ACHN (cell line): Measurements from ENCODE around the gene ADORA2A.

Source experiments
- DNase-seq: peaks from one replicate; pipeline ENCODE4 v3.0.0-alpha.2; 2015
- in situ Hi-C: cut with HindIII; loops from 2 replicates; pipeline ENCODE4 v1.10.0; 2017; ENCODE audit warnings: low sequenced_read_pairs, low pct_ligation_motif_present, low pct_unique_long_range_greater_than_20kb

Gene ADORA2A

GRCh38 chr22:24414984-24415945, 12.1 kb upstream of the ADORA2A start:
- in situ Hi-C loops = loop anchor here (25.0 kb wide), 1 partner anchor 97 kb away; no protein-coding TSS in a partner anchor
- no peak for DNase-seq

DNA sequence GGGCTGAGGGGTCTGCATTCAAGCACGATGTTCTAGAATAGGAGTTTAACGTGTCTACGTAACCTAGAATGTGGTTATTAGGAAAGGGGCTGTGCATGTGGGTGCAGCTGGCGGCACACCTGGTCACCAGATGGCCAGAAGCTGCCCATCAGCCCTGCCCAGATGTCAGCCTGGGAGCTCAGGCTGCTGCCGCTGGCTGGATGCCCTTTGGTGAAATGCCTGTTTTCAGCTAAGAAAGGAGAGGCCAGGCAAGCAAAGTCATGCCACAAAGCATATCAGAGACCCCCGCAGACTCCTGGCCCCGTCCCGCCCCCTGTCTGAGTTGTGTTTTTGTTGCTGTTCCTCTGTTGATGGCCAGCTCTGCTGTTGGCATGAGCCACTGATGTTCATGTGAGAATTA, 11.3 kb upstream of the ADORA2A start:
- DNase-seq = no peak
- in situ Hi-C loops = loop anchor here (25.0 kb wide), 1 partner anchor 96 kb away; no protein-coding TSS in a partner anchor

GRCh38 chr22:24416611-24417010, 10.8 kb upstream of the ADORA2A start:
- no peak for DNase-seq
- in situ Hi-C loops = loop anchor here (25.0 kb wide), 1 partner anchor 96 kb away; no protein-coding TSS in a partner anchor

GRCh38 chr22:24417200-24417599, 10.2 kb upstream of the ADORA2A start:
- in situ Hi-C loops = loop anchor here (25.0 kb wide), 1 partner anchor 95 kb away; no protein-coding TSS in a partner anchor
- no peak for DNase-seq

DNA sequence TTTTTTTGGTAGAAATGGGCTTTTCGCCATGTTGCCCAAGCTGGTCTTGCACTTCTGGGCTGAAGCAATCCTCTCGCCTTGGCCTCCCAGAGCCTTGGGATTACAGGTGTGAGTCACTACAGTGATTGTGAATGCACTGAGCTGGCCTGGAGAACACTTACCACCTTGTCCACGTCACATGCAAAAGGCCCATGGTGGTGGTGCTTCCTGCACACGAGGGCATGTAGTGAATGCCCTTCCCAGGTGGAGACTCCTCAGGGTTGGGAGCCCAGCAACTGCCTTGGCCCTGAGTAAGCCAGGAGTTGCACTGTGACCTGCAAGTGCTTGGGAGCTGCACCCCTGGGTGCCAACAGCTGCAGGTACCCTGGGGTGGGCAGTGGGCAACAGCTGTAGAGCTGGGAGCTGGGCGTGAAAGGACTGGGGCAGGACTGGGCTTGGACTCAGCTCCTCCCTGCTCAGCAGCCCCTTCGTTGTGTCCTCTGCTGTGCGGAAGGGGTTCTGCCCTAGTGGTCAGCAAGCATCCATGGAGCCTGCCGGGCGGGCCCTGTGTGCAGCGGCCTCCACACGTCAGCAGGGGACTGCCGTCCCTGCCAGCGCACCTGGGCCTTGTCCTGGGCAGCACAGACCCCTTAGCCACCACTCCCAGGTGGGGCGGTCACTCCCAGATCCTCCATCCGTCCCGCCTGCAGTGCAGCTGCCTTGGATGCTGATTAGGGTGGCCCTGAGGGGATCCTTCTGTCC, 9.3 kb upstream of the ADORA2A start:
- DNase-seq = no peak
- in situ Hi-C loops = loop anchor here (25.0 kb wide), 1 partner anchor 94 kb away; no protein-coding TSS in a partner anchor

- no peak for DNase-seq
- in situ Hi-C loops = loop anchor here (25.0 kb wide), 1 partner anchor 93 kb away; no protein-coding TSS in a partner anchor
Measured at GRCh38 chr22:24418786-24419474, 8.5 kb upstream of the ADORA2A start.

DNA sequence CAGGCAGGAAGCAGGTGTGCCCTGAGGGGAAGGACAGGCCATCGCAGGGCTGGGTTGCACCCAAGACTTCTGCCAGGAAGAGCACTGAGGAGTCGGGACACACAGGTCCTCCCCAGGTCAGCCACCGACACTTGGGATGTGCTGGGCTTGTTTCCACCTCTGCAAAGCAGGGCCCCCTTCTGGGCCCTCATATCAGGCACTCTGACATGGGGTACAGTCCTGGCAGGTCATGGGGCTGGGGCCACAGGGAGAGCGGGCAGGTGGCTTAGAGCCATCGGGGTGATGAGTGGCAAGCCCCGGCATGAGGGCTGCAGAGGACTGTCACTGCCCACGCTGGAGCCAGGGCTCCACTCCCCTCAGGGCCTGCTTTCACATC, 7.9 kb upstream of the ADORA2A start:
- in situ Hi-C loops = loop anchor here (25.0 kb wide), 1 partner anchor 93 kb away; no protein-coding TSS in a partner anchor
- no peak for DNase-seq

DNA sequence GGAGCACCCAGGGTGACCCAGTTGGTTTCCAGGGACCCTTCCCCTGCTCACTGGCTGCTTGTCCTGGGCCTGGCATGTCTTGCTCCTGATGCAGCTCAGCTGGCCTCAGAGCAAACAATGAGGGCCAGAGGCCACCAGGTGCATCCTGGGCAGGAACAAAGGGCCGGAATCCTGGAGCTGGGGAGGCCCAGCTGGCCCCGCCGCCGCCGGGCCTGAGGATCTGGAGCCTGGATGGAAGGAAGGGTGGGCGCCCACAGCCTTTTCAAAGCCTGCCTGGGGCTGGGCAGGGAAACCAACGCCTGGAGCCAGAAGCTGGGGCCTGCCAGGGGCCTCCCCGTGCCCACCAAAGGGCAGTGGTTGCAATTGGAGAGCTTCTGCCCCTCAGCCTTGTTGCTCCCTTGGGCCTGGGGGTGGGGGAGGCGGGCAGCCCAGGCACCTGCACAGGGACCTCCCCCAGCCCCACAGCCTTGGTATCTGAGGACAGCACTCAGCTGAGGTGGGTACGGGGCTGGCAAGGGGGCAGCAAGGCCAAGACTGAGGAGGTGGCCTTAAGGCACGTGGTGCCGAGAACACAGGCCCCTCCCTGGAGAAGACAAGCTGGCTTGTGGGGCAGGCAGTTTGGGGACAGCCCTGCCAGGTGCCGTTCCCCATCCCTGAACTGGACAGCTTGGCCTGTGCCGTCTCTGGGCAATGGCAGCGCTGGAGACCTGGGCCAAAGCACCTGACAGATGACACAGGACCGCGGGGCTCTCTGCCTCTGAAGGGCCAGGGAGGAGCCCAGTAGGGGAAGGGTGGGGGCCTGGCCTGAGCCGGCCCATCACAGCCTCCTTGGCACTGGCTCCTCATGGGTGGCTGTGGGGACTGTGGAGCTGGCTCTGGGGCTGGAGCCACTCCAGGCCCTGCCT, 7.1 kb upstream of the ADORA2A start:
- in situ Hi-C loops = loop anchor here (25.0 kb wide), 1 partner anchor 92 kb away; no protein-coding TSS in a partner anchor
- DNase-seq = no peak

- in situ Hi-C loops = loop anchor here (25.0 kb wide), 1 partner anchor 91 kb away; no protein-coding TSS in a partner anchor
- DNase-seq = no peak
Measured at GRCh38 chr22:24420977-24421343, 6.4 kb upstream of the ADORA2A start.

- DNase-seq = peak; percentile 31
- in situ Hi-C loops = loop anchor here (25.0 kb wide), 1 partner anchor 91 kb away; no protein-coding TSS in a partner anchor
Measured at GRCh38 chr22:24421428-24421931, 5.9 kb upstream of the ADORA2A start.

- in situ Hi-C loops = loop anchor here (25.0 kb wide), 1 partner anchor 90 kb away; no protein-coding TSS in a partner anchor
- DNase-seq = no peak
Measured at GRCh38 chr22:24422102-24422665, 5.2 kb upstream of the ADORA2A start.

DNA sequence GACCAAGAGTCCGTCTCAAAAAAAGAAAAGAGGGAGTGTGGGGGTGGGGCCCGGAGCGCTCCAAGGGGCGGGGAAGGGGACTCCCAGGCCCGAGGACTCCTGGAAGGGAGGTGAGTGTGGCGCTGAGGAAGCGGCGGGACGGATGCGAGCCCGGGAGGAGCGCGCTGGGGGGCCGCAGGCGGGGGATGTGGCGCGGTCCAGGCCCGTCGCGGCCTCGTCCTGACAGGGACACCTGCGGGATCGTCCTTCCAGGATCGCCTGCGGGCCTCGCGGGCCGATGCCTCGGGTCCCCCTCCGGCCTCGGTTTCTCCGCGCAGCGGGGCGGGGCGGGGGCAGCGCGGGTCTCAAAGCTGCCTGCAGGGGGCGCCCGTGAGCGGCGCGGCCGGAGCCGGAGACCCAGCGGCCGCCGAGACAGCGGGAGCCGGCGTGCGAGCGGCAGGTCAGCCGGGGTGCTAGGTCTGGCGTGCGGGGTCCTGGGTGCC, 3.8 kb upstream of the ADORA2A start:
- in situ Hi-C loops = loop anchor here (25.0 kb wide), 1 partner anchor 89 kb away; no protein-coding TSS in a partner anchor
- peak; percentile 32 for DNase-seq

GRCh38 chr22:24424001-24424900, 3.1 kb upstream of the ADORA2A start:
- in situ Hi-C loops = loop anchor here (25.0 kb wide), 1 partner anchor 88 kb away; no protein-coding TSS in a partner anchor
- no peak for DNase-seq

DNA sequence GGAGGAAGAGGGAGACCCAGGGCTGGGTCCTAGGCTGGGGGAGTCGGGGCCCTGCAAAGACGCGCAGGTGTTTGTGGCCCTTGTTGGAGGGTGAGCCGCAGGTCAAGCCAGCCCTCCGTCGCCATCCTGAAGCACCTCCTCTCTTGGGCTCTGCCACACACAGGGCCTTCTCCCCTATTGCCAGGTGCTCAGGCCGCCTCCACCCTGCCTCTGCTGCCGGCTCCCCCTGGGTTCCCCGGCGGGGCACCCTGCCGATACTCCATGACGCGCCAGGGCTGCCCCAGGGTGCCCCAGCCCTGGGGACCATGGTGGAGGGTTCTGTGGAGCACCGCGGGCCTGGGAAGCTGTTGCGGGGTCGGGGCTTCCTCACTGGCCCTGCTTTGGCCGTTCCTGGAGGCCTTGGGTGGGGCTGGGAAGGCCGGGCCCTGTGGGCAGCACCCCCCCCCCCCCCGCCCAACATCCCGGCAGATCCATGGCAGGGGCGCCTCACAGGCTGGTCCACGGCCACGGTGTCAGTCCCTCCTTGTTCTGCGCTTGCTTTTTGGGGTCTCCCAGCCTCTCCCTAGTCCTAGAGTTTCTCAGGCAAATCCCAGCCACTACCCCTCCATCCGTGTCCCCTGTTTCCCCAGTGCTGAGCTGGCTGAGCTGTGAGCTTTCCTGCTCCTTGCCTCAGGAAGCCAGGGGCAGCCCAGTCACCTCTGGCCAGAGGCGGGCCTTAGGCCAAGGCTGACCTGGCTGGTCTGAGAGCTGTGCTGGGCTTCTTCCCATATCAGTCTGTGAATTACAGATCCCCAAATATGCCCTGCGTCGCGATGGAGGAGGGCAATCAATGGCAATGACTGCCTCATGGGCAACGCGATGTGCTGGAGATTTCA, 2.3 kb upstream of the ADORA2A start:
- in situ Hi-C loops = loop anchor here (25.0 kb wide), 1 partner anchor 87 kb away; no protein-coding TSS in a partner anchor
- DNase-seq = no peak

- in situ Hi-C loops = no loop called here
Measured at GRCh38 chr22:24426436-24426835, 963 bp upstream of the ADORA2A start.

More at GRCh38 chr22:24426436-24426835, 963 bp upstream of the ADORA2A start:
- no peak for DNase-seq
